ENCODE data around the gene OR14I1.

Gene OR14I1

GRCh38 chr1:248702714-248703113 is at the start of gene OR14I1:
OR14I1 (minus strand) TSS chr1:248702766.
- no peak for DNase-seq

- DNase-seq, result no peak
Measured at GRCh38 chr1:248751635-248752034, 49.1 kb upstream of the OR14I1 start.

- DNase-seq, result no peak
Measured at GRCh38 chr1:248751142-248751541, 48.6 kb upstream of the OR14I1 start.

- no peak for DNase-seq
Measured at GRCh38 chr1:248750496-248750895, 47.9 kb upstream of the OR14I1 start.

- DNase-seq, result no peak
Measured at GRCh38 chr1:248748211-248748610, 45.6 kb upstream of the OR14I1 start.

GRCh38 chr1:248740876-248741275 is 38.3 kb upstream of the OR14I1 start:
- no peak for DNase-seq

GRCh38 chr1:248739572-248740205 is 37.1 kb upstream of the OR14I1 start:
- DNase-seq, result no peak

GRCh38 chr1:248737457-248737856 is 34.9 kb upstream of the OR14I1 start:
- no peak for DNase-seq

GRCh38 chr1:248736977-248737376 is 34.4 kb upstream of the OR14I1 start:
- no peak for DNase-seq

- DNase-seq, result no peak
Measured at GRCh38 chr1:248733566-248733965, 31.0 kb upstream of the OR14I1 start.

GRCh38 chr1:248730507-248731335 is 28.2 kb upstream of the OR14I1 start:
- no peak for DNase-seq

- no peak for DNase-seq
Measured at GRCh38 chr1:248714248-248714647, 11.7 kb upstream of the OR14I1 start.

GRCh38 chr1:248710305-248710900 is 7.8 kb upstream of the OR14I1 start:
- no peak for DNase-seq

GRCh38 chr1:248704606-248705005 is 2.0 kb upstream of the OR14I1 start:
- no peak for DNase-seq

- DNase-seq, result no peak
Measured at GRCh38 chr1:248703674-248704073, 1.1 kb upstream of the OR14I1 start.

GRCh38 chr1:248699099-248699498 is 3.5 kb downstream of the OR14I1 start:
- no peak for DNase-seq

- DNase-seq, result no peak
Measured at GRCh38 chr1:248697907-248698306, 4.7 kb downstream of the OR14I1 start.

- DNase-seq, result no peak
Measured at GRCh38 chr1:248696774-248697173, 5.8 kb downstream of the OR14I1 start.

- no peak for DNase-seq
Measured at GRCh38 chr1:248696261-248696660, 6.3 kb downstream of the OR14I1 start.

- DNase-seq, result no peak
Measured at GRCh38 chr1:248695451-248696132, 7.0 kb downstream of the OR14I1 start.

- DNase-seq, result no peak
Measured at GRCh38 chr1:248691567-248692155, 10.9 kb downstream of the OR14I1 start.

- DNase-seq, result no peak
Measured at GRCh38 chr1:248688527-248689298, 13.9 kb downstream of the OR14I1 start.
